LNCaP clone FGC (cell line): ENCODE measurements around the gene OPA1.

Experiments used
- DNase-seq: peaks from one replicate; pipeline ENCODE4 v3.0.0-alpha.2; 2011; ENCODE audit warnings: low read depth
- H3K4me3 ChIP-seq: 2 replicates; pipeline ENCODE4 v1.5.1; 2011; ENCODE audit warnings: mild to moderate bottlenecking, low read depth, low read length, control low read depth
- CTCF ChIP-seq: IDR thresholded peaks from 2 replicates; pipeline ENCODE4 v1.5.1; 2012; ENCODE audit warnings: mild to moderate bottlenecking; ENCODE audit not compliant: control insufficient read depth, insufficient read depth; ENCODE audit errors: extremely low read depth

Gene OPA1

GRCh38 chr3:193729088-193729465 is 136.1 kb downstream of the OPA1 start:
- no peak for TF ChIP-seq CTCF
- H3K4me3 ChIP-seq, result no peak overlapping the region
- DNase-seq, result no peak

- TF ChIP-seq CTCF, result no peak
- DNase-seq, result no peak
- H3K4me3 ChIP-seq, result no peak overlapping the region
Observed at GRCh38 chr3:193729601-193730000, 136.6 kb downstream of the OPA1 start.

- no peak overlapping the region for H3K4me3 ChIP-seq
- DNase-seq, result no peak
- TF ChIP-seq CTCF, result no peak
Observed at GRCh38 chr3:193730511-193730910, 137.5 kb downstream of the OPA1 start.

- TF ChIP-seq CTCF, result no peak
- H3K4me3 ChIP-seq, result no peak overlapping the region
- no peak for DNase-seq
Observed at GRCh38 chr3:193730976-193731375, 138.0 kb downstream of the OPA1 start.

- H3K4me3 ChIP-seq, result no peak overlapping the region
- DNase-seq, result no peak
- no peak for TF ChIP-seq CTCF
Observed at GRCh38 chr3:193731656-193732055, 138.6 kb downstream of the OPA1 start.

GRCh38 chr3:193732391-193732790 is 139.4 kb downstream of the OPA1 start:
- DNase-seq, result no peak
- no peak overlapping the region for H3K4me3 ChIP-seq
- TF ChIP-seq CTCF, result no peak

- no peak for DNase-seq
- TF ChIP-seq CTCF, result no peak
- no peak overlapping the region for H3K4me3 ChIP-seq
Observed at GRCh38 chr3:193732827-193733226, 139.8 kb downstream of the OPA1 start.
